Subcutaneous adipose tissue (tissue), 4 donors: Measurements from ENCODE around the gene AUTS2. TPM values are rescaled to one million over a fixed set of nuclear protein-coding genes. Genes with fewer than 3 reads are reported as not detected.

Experiments used
- total RNA-seq, 4 donors: library from RNA; depleted of rRNA; stranded (reverse); fragments of >200 nt; gene quantifications; one replicate each; pipeline ENCODE4 v1.1.0, GENCODE V29; 2016
- TF ChIP-seq, protein P1 (sequence below): fragments of 450-650 bp; IDR thresholded peaks from one replicate; pipeline ENCODE4 v1.5.1; 2016; ENCODE audit warnings: low read depth, mild to moderate bottlenecking, control low read depth, antibody characterized with exemption, moderate library complexity

The AUTS2 gene
- total RNA-seq, 4 donors from 2014 or later: 22.4 to 46.9 (median 27.4) TPM

DNA sequence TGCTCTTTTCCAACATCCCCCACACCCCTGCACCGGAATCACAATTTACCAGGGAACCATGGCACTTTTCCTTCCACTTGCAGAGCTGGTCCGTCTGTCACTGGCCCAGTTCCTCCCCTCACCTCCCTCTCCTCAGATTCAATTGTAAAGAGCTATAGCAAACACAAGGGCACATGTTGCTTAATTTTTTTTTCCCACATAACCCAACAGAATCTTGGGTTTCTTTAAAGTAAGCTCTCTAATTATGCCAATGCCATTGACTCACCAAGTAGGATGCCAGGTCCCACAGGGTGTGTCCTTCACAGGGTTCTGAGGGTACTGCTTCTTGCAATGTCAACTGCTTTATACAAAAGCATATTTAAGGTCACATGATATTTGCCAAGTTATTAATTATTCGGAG, 262.2 kb downstream of the AUTS2 start:
- TF ChIP-seq, protein P1, sequence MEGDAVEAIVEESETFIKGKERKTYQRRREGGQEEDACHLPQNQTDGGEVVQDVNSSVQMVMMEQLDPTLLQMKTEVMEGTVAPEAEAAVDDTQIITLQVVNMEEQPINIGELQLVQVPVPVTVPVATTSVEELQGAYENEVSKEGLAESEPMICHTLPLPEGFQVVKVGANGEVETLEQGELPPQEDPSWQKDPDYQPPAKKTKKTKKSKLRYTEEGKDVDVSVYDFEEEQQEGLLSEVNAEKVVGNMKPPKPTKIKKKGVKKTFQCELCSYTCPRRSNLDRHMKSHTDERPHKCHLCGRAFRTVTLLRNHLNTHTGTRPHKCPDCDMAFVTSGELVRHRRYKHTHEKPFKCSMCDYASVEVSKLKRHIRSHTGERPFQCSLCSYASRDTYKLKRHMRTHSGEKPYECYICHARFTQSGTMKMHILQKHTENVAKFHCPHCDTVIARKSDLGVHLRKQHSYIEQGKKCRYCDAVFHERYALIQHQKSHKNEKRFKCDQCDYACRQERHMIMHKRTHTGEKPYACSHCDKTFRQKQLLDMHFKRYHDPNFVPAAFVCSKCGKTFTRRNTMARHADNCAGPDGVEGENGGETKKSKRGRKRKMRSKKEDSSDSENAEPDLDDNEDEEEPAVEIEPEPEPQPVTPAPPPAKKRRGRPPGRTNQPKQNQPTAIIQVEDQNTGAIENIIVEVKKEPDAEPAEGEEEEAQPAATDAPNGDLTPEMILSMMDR: no peak

DNA sequence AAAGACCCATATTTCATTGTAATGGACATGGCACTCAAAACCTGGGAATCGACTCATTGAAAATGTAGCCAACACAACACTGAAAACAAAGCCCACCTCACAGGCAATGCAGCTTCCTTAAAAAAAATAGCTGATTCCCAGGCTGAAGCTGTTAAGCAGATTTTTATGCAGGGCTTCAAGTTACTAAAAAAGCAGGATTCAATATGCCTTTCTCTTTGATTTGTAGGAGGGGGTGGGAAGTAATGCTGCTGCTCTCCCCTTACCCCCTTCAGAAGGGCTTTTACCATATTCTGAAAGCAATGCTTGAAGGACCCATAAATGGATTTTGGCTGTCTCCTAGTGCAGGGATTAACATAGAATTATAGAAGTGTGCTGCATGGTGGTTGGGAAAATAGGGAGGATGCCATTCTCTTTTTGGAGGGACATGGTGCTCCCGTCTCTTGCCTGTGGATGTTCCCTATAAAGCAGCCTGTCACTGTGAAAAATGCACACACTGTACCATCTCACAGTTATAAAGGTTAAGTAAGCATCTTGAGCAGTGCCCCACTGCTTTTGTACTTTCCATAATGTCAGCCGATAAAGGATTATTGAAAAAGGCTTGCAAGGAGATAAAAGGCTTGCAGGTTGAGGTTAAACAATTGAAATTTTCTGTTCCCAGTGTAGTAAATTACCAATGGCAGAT, 262.8 kb downstream of the AUTS2 start:
- TF ChIP-seq, protein P1: no peak

DNA sequence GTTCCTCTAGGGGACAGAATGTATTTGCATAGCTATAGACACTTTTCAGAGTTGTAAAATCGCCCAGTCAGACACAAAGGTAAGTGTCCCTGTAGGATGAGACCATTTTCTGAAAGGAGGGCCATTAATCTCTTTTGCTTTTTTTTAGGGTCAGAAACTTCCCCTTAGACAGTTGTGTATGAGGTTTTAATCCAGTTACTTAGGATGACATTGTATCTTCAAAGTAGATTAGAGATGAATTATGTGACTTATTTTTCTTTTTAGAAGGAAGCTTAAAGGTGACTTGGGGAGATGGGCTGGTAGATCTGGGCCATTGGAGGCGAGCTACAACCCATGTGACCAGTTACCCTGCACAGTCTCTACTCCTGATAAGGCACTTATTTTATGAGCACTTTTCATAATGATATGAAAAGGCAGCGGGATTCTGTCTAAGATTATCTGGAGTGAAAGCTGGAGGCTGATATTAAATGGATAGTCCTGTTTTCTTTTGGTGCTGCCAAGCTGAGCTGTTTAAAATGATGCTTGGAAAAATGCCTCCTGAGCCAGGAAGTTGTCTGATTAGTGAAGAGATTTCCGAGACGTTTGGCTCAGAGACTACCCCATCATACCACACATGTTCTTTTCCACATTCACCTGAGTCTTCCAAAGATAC, 264.3 kb downstream of the AUTS2 start:
- TF ChIP-seq, protein P1: no peak

DNA sequence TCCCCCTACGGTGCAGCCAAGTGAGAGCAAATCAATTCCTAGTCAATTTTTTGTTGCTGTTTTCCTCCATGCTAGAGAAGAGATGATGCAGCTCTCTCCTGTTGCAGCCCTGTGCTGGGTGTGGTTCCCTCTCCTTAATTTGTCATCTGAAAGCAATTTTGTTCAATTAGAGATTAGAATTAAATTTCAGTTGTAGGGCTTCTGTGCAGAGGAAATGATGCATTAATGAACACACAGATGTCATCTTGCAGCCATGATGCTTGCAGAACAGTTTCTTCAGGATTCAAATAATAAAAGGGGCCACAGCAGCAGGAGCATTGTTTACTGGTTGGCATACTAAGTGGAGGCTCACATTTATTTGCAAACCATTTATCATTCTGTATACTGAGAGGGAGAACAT, 266.0 kb downstream of the AUTS2 start:
- TF ChIP-seq, protein P1: no peak

DNA sequence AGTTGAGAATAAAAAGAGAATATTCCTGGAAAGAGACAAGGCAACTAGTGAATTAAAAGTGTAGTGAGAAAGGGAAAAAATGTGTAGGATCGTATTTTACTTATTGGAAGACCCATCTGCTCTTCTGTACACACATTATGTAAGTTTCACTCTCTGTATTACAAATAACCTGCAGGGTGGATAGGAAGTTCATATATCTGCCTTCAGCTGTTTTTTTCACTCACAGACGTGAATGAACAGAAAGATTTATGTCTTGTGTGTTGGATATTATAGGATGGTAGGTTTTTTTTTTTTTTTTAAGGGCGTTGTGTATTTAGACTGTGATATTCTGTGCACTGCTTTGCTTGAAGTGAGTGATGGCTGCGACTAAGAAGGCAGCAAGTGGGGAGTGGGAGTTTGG, 266.5 kb downstream of the AUTS2 start:
- TF ChIP-seq, protein P1: no peak

DNA sequence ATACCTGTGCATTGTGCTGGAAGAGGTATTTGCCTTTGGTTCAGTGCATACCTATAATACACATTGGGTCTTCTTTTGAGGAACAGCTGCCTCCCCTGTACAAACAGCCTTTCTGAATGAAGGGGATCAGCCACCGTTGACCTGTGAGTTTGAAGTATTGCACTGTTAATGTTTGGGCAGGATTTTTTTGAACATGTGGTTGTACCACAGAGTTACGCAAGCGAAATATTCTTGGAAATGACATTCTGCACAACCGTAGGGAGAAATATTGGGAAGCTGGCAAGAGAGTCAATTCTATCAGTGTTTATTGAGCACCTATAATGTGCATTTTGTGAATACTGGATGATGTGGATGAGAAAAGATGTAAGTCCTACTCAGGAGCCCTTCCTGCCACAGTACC, 270.6 kb downstream of the AUTS2 start:
- TF ChIP-seq, protein P1: no peak

DNA sequence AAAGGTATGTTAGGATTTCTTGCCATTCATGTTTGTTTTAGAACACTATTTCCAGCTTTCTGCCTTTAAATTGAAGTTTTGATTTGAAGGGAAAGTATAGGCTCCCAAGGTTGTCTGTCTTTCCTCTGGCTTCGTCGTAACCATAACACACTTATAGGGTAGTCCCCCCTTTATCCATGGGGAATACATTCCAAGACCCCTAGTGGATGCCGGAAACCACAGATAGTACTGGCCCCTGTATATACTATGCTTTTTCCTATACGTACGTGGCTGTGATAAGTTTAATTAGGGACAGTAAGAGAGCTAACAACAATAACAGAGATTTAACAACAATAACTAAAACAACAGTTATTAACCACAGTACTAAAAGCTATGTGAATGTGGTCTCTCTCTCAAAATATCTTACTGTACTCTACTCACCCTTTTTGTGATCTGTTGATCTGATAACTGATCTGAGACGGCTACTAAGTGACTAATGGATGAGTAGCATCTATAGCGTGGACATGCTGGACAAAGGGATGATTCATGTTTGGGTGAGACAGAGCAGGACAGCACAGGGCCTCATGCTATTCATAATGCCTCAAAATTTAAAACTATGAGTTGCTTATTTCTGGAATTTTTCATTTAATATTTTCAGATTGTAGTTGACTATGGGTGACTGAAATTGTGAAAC, 273.1 kb downstream of the AUTS2 start:
- TF ChIP-seq, protein P1: no peak
